PC-9 (cell line): ENCODE data around the gene CDK5RAP2.

Experiments
- EZH2 ChIP-seq: fragments of 200-600 bp; sonication (generic); IDR thresholded peaks from 2 replicates; pipeline ENCODE4 v1.8.0; 2017; ENCODE audit warnings: antibody characterized with exemption, low read depth
- TF ChIP-seq, protein P1 (sequence below): fragments of 200-600 bp; sonication (generic); conservative IDR thresholded peaks from 2 replicates; pipeline ENCODE4 v1.6.1; 2017; ENCODE audit warnings: mixed run types, antibody characterized with exemption, mild to moderate bottlenecking, moderate library complexity

DNA sequence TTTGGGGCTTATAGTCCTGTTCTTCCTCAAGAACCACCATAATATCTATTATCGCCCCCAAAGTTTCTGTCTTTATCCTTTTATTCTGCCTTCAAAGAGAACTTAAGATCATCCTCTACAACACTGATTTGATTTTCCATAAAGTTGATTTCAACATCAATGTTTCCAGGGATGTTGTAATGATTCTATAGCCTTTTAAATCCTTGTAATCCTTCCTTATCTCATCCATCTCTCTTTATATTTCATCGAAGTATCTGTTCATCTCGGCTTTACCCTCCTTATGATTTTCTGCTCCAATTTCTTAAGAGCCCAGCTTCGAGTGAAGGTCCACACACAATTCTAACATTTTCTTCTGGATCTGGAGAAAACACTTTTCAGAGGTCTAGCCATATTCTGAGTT lies 218.4 kb downstream of the CDK5RAP2 start:
- TF ChIP-seq, protein P1, sequence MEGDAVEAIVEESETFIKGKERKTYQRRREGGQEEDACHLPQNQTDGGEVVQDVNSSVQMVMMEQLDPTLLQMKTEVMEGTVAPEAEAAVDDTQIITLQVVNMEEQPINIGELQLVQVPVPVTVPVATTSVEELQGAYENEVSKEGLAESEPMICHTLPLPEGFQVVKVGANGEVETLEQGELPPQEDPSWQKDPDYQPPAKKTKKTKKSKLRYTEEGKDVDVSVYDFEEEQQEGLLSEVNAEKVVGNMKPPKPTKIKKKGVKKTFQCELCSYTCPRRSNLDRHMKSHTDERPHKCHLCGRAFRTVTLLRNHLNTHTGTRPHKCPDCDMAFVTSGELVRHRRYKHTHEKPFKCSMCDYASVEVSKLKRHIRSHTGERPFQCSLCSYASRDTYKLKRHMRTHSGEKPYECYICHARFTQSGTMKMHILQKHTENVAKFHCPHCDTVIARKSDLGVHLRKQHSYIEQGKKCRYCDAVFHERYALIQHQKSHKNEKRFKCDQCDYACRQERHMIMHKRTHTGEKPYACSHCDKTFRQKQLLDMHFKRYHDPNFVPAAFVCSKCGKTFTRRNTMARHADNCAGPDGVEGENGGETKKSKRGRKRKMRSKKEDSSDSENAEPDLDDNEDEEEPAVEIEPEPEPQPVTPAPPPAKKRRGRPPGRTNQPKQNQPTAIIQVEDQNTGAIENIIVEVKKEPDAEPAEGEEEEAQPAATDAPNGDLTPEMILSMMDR = no peak
- TF ChIP-seq EZH2 = no peak
